WERI-Rb-1 (cell line): Measurements from ENCODE around the gene CHD5.

Experiments used
- DNase-seq: peaks from one replicate; pipeline ENCODE4 v3.0.0-alpha.2; 2020
- H3K27ac ChIP-seq: fragments of 250-450 bp; sonication (Bioruptor Pico); 2 replicates; pipeline ENCODE4 v1.5.1; 2020; ENCODE audit warnings: mild to moderate bottlenecking, moderate library complexity
- H3K27me3 ChIP-seq: fragments of 250-450 bp; sonication (Bioruptor Pico); 2 replicates; pipeline ENCODE4 v1.5.1; 2021; ENCODE audit warnings: mild to moderate bottlenecking, low read depth, moderate library complexity; ENCODE audit not compliant: insufficient read depth, severe bottlenecking
- H3K36me3 ChIP-seq: fragments of 250-450 bp; sonication (Bioruptor Pico); 2 replicates; pipeline ENCODE4 v1.5.1; 2020; ENCODE audit warnings: mild to moderate bottlenecking, moderate library complexity
- H3K4me3 ChIP-seq: 2 replicates; pipeline ENCODE4 v1.5.1; 2011; ENCODE audit warnings: low read depth, mild to moderate bottlenecking, control low read depth, low read length
- H3K9me3 ChIP-seq: fragments of 250-450 bp; sonication (Bioruptor Pico); 2 replicates; pipeline ENCODE4 v1.5.1; 2021; ENCODE audit warnings: mild to moderate bottlenecking, moderate library complexity; ENCODE audit not compliant: severe bottlenecking
- CTCF ChIP-seq: IDR thresholded peaks from 2 replicates; pipeline ENCODE4 v1.5.1; 2011; ENCODE audit warnings: low read depth, mild to moderate bottlenecking, control low read depth, inconsistent platforms, low read length

The CHD5 gene

GRCh38 chr1:6180268-6180706 is at the start of gene CHD5:
Gene CHD5, minus strand, starts transcription at chr1:6180321. Its CDS starts 298 bp downstream, at chr1:6180023.
- Histone ChIP-seq H3K36me3 (peaks cover 4% of the 10 kb centered on the region), H3K27me3 (no peaks in the 10 kb centered on the region), H3K4me3 (peak within 1 kb of the TSS; percentile 48), H3K9me3 (no peaks in the 10 kb centered on the region), H3K27ac (peak within 1 kb of the TSS; percentile 67)
- TF ChIP-seq CTCF, result 0 out of 2 replicates have a peak, but pooled peaks have one; percentile 26
- peak; percentile 78 for DNase-seq

- H3K36me3 ChIP-seq, result peaks cover 81% of the 10 kb centered on the region
- TF ChIP-seq CTCF, result no peak
- no peak overlapping the region for H3K4me3 ChIP-seq
- no peaks in the 10 kb centered on the region for H3K9me3 ChIP-seq
- no peak for DNase-seq
- H3K27me3 ChIP-seq, result no peaks in the 10 kb centered on the region
- no peak overlapping the region for H3K27ac ChIP-seq
These were observed 45.5 kb upstream of the CHD5 start for GRCh38 chr1:6225651-6226050.

GRCh38 chr1:6224718-6225117 is 44.6 kb upstream of the CHD5 start:
- DNase-seq, result no peak
- H3K9me3 ChIP-seq, result no peaks in the 10 kb centered on the region
- no peak overlapping the region for H3K4me3 ChIP-seq
- no peak for TF ChIP-seq CTCF
- no peaks in the 10 kb centered on the region for H3K27me3 ChIP-seq
- no peak overlapping the region for H3K27ac ChIP-seq
- peaks cover 72% of the 10 kb centered on the region for H3K36me3 ChIP-seq

GRCh38 chr1:6223617-6224016 is 43.5 kb upstream of the CHD5 start:
- Histone ChIP-seq H3K27me3 (no peaks in the 10 kb centered on the region), H3K4me3 (no peak overlapping the region), H3K36me3 (peaks cover 63% of the 10 kb centered on the region), H3K27ac (no peak overlapping the region), H3K9me3 (no peaks in the 10 kb centered on the region)
- TF ChIP-seq CTCF, result no peak
- no peak for DNase-seq

GRCh38 chr1:6222636-6223035 is 42.5 kb upstream of the CHD5 start:
- peaks cover 55% of the 10 kb centered on the region for H3K36me3 ChIP-seq
- no peak for TF ChIP-seq CTCF
- no peaks in the 10 kb centered on the region for H3K9me3 ChIP-seq
- DNase-seq, result no peak
- no peak overlapping the region for H3K4me3 ChIP-seq
- no peak overlapping the region for H3K27ac ChIP-seq
- H3K27me3 ChIP-seq, result no peaks in the 10 kb centered on the region

GRCh38 chr1:6221210-6221784 is 41.2 kb upstream of the CHD5 start:
- no peaks in the 10 kb centered on the region for H3K9me3 ChIP-seq
- peak overlapping the region; percentile 40 for H3K27ac ChIP-seq
- DNase-seq, result no peak
- no peaks in the 10 kb centered on the region for H3K27me3 ChIP-seq
- no peak overlapping the region for H3K4me3 ChIP-seq
- no peak for TF ChIP-seq CTCF
- H3K36me3 ChIP-seq, result peaks cover 43% of the 10 kb centered on the region
